ENCODE results near the gene KRTAP10-10.

GRCh38 chr21:44618504-44618903 is 18.7 kb upstream of the KRTAP10-10 start:
- no peak for TF ChIP-seq POLR2AphosphoS5 (IDR thresholded peaks at IDR 0.05; ENCODE audit: low read depth, low read length)
- TF ChIP-seq POLR2A (IDR thresholded peaks at IDR 0.05; ENCODE audit: low read depth, low read length): no peak
- TF ChIP-seq TAF1 (IDR thresholded peaks at IDR 0.05; ENCODE audit: borderline replicate concordance, low read depth, low read length): no peak

Measured in GM12892 (cell line).